ENCODE data around the gene SEMA3D. TPM values are rescaled to one million over a fixed set of nuclear protein-coding genes. Genes with fewer than 3 reads are reported as not detected.

SEMA3D gene
- total and polyA plus RNA-seq, 2 donors (not counting 1 experiment from before 2014, with no cell fraction given) = 0.46 to 0.59 TPM

GRCh38 chr7:85016286-85016685 lies 170.6 kb downstream of the SEMA3D start:
- H3K9me3 ChIP-seq (ENCODE audit: control extremely low read depth in 1 of 3, control insufficient read depth in 2 of 3, insufficient read depth in 1 of 3, low read length in 2 of 3) = no peaks in the 10 kb centered on the region
- no peak overlapping the region for H3K27ac ChIP-seq (ENCODE audit: low read length in 2 of 2)
- no peak for TF ChIP-seq EZH2 (IDR thresholded peaks at IDR 0.05; ENCODE audit: borderline replicate concordance, insufficient read depth, low read depth, low read length, poor library complexity, severe bottlenecking)
- TF ChIP-seq CTCF (IDR thresholded peaks at IDR 0.05) = no peak
- Mint-ChIP-seq H3K9me3 (ENCODE audit: insufficient read depth) (no peaks in the 10 kb centered on the region), H3K4me3 (no peak overlapping the region), H3K27ac (no peak overlapping the region), H3K4me1 (no peaks in the 10 kb centered on the region), H3K27me3 (no peaks in the 10 kb centered on the region)
- no peaks in the 10 kb centered on the region for H3K79me2 ChIP-seq (ENCODE audit: control insufficient read depth, insufficient read depth, low read length)
- intact Hi-C loops (cut with micrococcal nuclease) = no loop called here
- H3K36me3 ChIP-seq (replicated peaks in 1 of 2; ENCODE audit: control extremely low read depth in 1 of 2, control insufficient read depth in 1 of 2, extremely low read depth in 1 of 2, insufficient read depth in 2 of 2, low read length in 1 of 2) = no peaks in the 10 kb centered on the region
- H3K27me3 ChIP-seq (replicated peaks in 1 of 4; ENCODE audit: control extremely low read depth in 1 of 4, control insufficient read depth in 3 of 4, insufficient read depth in 4 of 4, low read length in 3 of 4) = no peaks in the 10 kb centered on the region
- H3K4me1 ChIP-seq (ENCODE audit: control insufficient read depth in 2 of 2, insufficient read depth in 2 of 2, low read length in 2 of 2) = no peaks in the 10 kb centered on the region
- no peak for DNase-seq
- no peak overlapping the region for H3K9ac ChIP-seq (ENCODE audit: low read length)
- no peak overlapping the region for H3K4me3 ChIP-seq (ENCODE audit: control extremely low read depth in 1 of 5, extremely low read depth in 1 of 5, insufficient read depth in 1 of 5, low read depth in 2 of 5, low read length in 4 of 5)
- no peak for ATAC-seq (ENCODE audit: low read depth)
- ChIA-PET POLR2A (no interaction called here), CTCF (no interaction called here)
- no CpG with 5 or more reads among the region's 1 CpG for WGBS (ENCODE audit: insufficient coverage)
- H2AFZ ChIP-seq (ENCODE audit: insufficient read depth, low read depth, low read length, poor library complexity, severe bottlenecking) = no peak overlapping the region
- no peak overlapping the region for H3K4me2 ChIP-seq (replicated peaks; ENCODE audit: low read depth, low read length, poor library complexity, severe bottlenecking)
- no peaks in the 10 kb centered on the region for H4K20me1 ChIP-seq (ENCODE audit: control insufficient read depth, insufficient read depth, low read length, poor library complexity, severe bottlenecking)

GRCh38 chr7:85014936-85015660 lies 171.8 kb downstream of the SEMA3D start:
- Mint-ChIP-seq H3K9me3 (ENCODE audit: insufficient read depth) (no peaks in the 10 kb centered on the region), H3K4me1 (no peaks in the 10 kb centered on the region), H3K4me3 (no peak overlapping the region), H3K27me3 (no peaks in the 10 kb centered on the region), H3K27ac (no peak overlapping the region)
- CTCF ChIA-PET = no interaction called here
- H2AFZ ChIP-seq (ENCODE audit: insufficient read depth, low read depth, low read length, poor library complexity, severe bottlenecking) = no peak overlapping the region
- no peaks in the 10 kb centered on the region for H3K4me1 ChIP-seq (ENCODE audit: control insufficient read depth in 2 of 2, insufficient read depth in 2 of 2, low read length in 2 of 2)
- intact Hi-C loops (cut with micrococcal nuclease) = no loop called here
- WGBS (ENCODE audit: insufficient coverage) = 100% methylated on average over 4 of the region's 7 CpGs
- H3K9me3 ChIP-seq (ENCODE audit: control extremely low read depth in 1 of 3, control insufficient read depth in 2 of 3, insufficient read depth in 1 of 3, low read length in 2 of 3) = no peaks in the 10 kb centered on the region
- H3K4me2 ChIP-seq (replicated peaks; ENCODE audit: low read depth, low read length, poor library complexity, severe bottlenecking) = no peak overlapping the region
- DNase-seq (no peak), ATAC-seq (ENCODE audit: low read depth) (no peak)
- H3K27me3 ChIP-seq (replicated peaks in 1 of 4; ENCODE audit: control extremely low read depth in 1 of 4, control insufficient read depth in 3 of 4, insufficient read depth in 4 of 4, low read length in 3 of 4) = no peaks in the 10 kb centered on the region
- no peak overlapping the region for H3K27ac ChIP-seq (ENCODE audit: low read length in 2 of 2)
- no peaks in the 10 kb centered on the region for H3K36me3 ChIP-seq (replicated peaks in 1 of 2; ENCODE audit: control extremely low read depth in 1 of 2, control insufficient read depth in 1 of 2, extremely low read depth in 1 of 2, insufficient read depth in 2 of 2, low read length in 1 of 2)
- no peak for TF ChIP-seq EZH2 (IDR thresholded peaks at IDR 0.05; ENCODE audit: borderline replicate concordance, insufficient read depth, low read depth, low read length, poor library complexity, severe bottlenecking)
- TF ChIP-seq CTCF (IDR thresholded peaks at IDR 0.05) = no peak
- no peak overlapping the region for H3K4me3 ChIP-seq (ENCODE audit: control extremely low read depth in 1 of 5, extremely low read depth in 1 of 5, insufficient read depth in 1 of 5, low read depth in 2 of 5, low read length in 4 of 5)
- POLR2A ChIA-PET = no interaction called here
- no peak overlapping the region for H3K9ac ChIP-seq (ENCODE audit: low read length)
- no peaks in the 10 kb centered on the region for H4K20me1 ChIP-seq (ENCODE audit: control insufficient read depth, insufficient read depth, low read length, poor library complexity, severe bottlenecking)
- H3K79me2 ChIP-seq (ENCODE audit: control insufficient read depth, insufficient read depth, low read length) = no peaks in the 10 kb centered on the region

Data from B cell (primary cell).